Measurements from ENCODE around the gene FN1. TPM values are rescaled to one million over a fixed set of nuclear protein-coding genes. Genes with fewer than 3 reads are reported as not detected.

FN1 gene
- total and polyA plus RNA-seq, 4 donors: 339 to 1,753 (median 934) TPM

GRCh38 chr2:215377283-215377682, 58.6 kb downstream of the FN1 start:
- WGBS, 2 donors: 94 to 100% methylated on average over 2 of the region's 2 CpGs

DNA sequence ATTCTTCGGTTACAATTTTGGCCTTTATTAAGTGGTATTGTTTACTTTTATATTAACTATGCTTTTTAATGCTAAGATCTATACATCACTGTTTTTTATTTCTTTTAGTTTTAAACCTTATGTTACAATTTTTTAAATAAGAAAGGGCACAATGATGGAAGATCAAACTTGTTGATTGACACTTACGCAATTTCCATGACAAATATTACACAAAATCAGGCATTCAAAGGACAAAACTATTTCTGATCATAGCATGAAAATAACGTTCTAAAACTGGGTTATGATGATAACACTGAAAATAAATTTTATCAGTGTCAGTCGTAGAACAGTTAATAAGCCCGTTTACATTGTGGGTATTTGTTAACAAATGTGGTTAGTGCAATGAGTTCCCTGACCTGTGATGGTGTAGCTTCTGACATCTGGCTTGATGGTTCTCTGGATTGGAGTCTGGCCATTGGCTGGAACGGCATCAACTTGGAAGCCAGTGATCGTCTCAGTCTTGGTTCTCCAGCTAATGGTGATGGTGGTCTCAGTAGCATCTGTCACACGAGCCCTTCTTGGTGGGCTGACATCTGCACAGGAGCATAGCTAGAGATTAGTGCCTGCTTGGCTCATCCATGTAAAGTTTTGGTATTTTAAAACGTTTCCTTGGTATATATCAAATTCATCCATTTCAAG, 59.6 kb downstream of the FN1 start:
- H3K27me3 ChIP-seq (ENCODE audit: control insufficient read depth in 3 of 3, insufficient read depth in 3 of 3, low read length in 2 of 3): no peaks in the 10 kb centered on the region
- no peak for DNase-seq
- H3K4me1 ChIP-seq (ENCODE audit: control insufficient read depth in 5 of 5, insufficient read depth in 5 of 5, low read length in 5 of 5): no peaks in the 10 kb centered on the region
- TF ChIP-seq, protein P1, sequence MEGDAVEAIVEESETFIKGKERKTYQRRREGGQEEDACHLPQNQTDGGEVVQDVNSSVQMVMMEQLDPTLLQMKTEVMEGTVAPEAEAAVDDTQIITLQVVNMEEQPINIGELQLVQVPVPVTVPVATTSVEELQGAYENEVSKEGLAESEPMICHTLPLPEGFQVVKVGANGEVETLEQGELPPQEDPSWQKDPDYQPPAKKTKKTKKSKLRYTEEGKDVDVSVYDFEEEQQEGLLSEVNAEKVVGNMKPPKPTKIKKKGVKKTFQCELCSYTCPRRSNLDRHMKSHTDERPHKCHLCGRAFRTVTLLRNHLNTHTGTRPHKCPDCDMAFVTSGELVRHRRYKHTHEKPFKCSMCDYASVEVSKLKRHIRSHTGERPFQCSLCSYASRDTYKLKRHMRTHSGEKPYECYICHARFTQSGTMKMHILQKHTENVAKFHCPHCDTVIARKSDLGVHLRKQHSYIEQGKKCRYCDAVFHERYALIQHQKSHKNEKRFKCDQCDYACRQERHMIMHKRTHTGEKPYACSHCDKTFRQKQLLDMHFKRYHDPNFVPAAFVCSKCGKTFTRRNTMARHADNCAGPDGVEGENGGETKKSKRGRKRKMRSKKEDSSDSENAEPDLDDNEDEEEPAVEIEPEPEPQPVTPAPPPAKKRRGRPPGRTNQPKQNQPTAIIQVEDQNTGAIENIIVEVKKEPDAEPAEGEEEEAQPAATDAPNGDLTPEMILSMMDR (IDR thresholded peaks at IDR 0.05; ENCODE audit: control extremely low read depth, extremely low read depth): no peak
- WGBS, 2 donors: 87 to 90% methylated on average over 9 of the region's 9 CpGs
- H3K36me3 ChIP-seq (ENCODE audit: control insufficient read depth in 4 of 4, insufficient read depth in 4 of 4, low read length in 4 of 4): peaks cover 14 to 80% (median 47%) of the 10 kb centered on the region in 4 donors
- H3K9me3 ChIP-seq (ENCODE audit: control insufficient read depth in 4 of 4, insufficient read depth in 3 of 4, low read length in 3 of 4): no peaks in the 10 kb centered on the region
- no peak overlapping the region for H3K4me3 ChIP-seq
- H3K27ac ChIP-seq (ENCODE audit: low read depth in 1 of 2, low read length in 1 of 2): peak overlapping the region in 1 of 2 donors; percentile 40
- no peak overlapping the region for H3K9ac ChIP-seq (ENCODE audit: insufficient read depth in 1 of 2, low read length in 2 of 2)
- no peak for ATAC-seq (ENCODE audit: insufficient read depth, low FRiP score)

More at GRCh38 chr2:215377283-215377682, 58.6 kb downstream of the FN1 start:
- DNase-seq (no peak), ATAC-seq (ENCODE audit: insufficient read depth, low FRiP score) (no peak)
- Histone ChIP-seq H3K9me3 (ENCODE audit: control insufficient read depth in 4 of 4, insufficient read depth in 3 of 4, low read length in 3 of 4) (no peaks in the 10 kb centered on the region), H3K27ac (ENCODE audit: low read depth in 1 of 2, low read length in 1 of 2) (no peak overlapping the region), H3K4me1 (ENCODE audit: control insufficient read depth in 5 of 5, insufficient read depth in 5 of 5, low read length in 5 of 5) (no peaks in the 10 kb centered on the region), H3K9ac (ENCODE audit: insufficient read depth in 1 of 2, low read length in 2 of 2) (no peak overlapping the region), H3K4me3 (no peak overlapping the region), H3K27me3 (ENCODE audit: control insufficient read depth in 3 of 3, insufficient read depth in 3 of 3, low read length in 2 of 3) (no peaks in the 10 kb centered on the region), H3K36me3 (ENCODE audit: control insufficient read depth in 4 of 4, insufficient read depth in 4 of 4, low read length in 4 of 4) (peaks cover 14 to 83% (median 51%) of the 10 kb centered on the region in 4 donors)
- TF ChIP-seq, protein P1 (IDR thresholded peaks at IDR 0.05; ENCODE audit: control extremely low read depth, extremely low read depth): no peak

DNA sequence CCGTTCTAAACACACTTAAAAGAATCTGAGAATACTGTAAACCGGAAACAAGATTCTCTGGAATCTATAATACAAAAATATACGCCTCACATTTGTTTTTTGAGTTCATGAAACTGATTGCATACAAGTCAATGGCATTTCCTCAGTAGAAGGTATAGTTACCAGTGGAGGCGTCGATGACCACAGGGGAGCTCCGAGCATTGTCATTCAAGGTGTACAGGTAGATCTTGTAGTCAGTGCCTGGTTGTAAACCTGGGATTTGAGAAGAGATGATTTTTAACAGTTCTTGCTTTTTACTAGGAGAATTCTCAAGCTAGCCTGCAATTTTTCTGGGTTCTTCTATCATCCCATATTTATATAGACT, 60.4 kb downstream of the FN1 start:
- ATAC-seq (ENCODE audit: insufficient read depth, low FRiP score) (no peak), DNase-seq (no peak)
- Histone ChIP-seq H3K4me1 (ENCODE audit: control insufficient read depth in 5 of 5, insufficient read depth in 5 of 5, low read length in 5 of 5) (no peaks in the 10 kb centered on the region), H3K36me3 (ENCODE audit: control insufficient read depth in 4 of 4, insufficient read depth in 4 of 4, low read length in 4 of 4) (peaks cover 15 to 75% (median 45%) of the 10 kb centered on the region in 4 donors), H3K27me3 (ENCODE audit: control insufficient read depth in 3 of 3, insufficient read depth in 3 of 3, low read length in 2 of 3) (no peaks in the 10 kb centered on the region), H3K4me3 (no peak overlapping the region), H3K9me3 (ENCODE audit: control insufficient read depth in 4 of 4, insufficient read depth in 3 of 4, low read length in 3 of 4) (no peaks in the 10 kb centered on the region), H3K9ac (ENCODE audit: insufficient read depth in 1 of 2, low read length in 2 of 2) (no peak overlapping the region), H3K27ac (ENCODE audit: low read depth in 1 of 2, low read length in 1 of 2) (no peak overlapping the region)
- TF ChIP-seq, protein P1 (IDR thresholded peaks at IDR 0.05; ENCODE audit: control extremely low read depth, extremely low read depth): no peak
- WGBS, 2 donors: 96 to 99% methylated on average over 6 of the region's 6 CpGs
